ENCODE data around the gene CMTM3.
"Not testable (repeated sequence)": the region's sequence is repeated elsewhere in the genome, so short reads cannot be mapped to it uniquely, and the experiment has no call there.

The CMTM3 gene

DNA sequence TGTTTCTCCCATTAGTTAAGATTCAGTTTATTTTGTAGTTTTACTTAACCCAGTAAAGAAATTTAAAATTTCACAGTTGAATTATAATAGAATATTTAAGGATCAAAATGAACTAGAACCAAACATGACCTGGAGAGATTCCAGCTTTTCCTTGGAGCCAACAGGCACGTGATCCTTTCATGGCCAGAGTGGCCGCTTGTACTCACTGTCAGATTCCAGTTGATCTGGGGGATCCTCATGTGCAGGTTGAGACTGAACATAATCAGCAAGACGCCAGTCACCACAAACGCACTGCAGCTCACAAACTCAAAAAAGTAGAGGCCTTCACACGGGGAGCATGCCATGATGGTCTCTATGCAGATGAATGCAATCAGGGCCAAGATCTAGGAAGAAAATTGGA lies 31.7 kb downstream of the CMTM3 start:
- DNase-seq (ENCODE audit: low spot score): no peak

- DNase-seq (ENCODE audit: low spot score): no peak
Measured at GRCh38 chr16:66637806-66638205, 33.3 kb downstream of the CMTM3 start.

DNA sequence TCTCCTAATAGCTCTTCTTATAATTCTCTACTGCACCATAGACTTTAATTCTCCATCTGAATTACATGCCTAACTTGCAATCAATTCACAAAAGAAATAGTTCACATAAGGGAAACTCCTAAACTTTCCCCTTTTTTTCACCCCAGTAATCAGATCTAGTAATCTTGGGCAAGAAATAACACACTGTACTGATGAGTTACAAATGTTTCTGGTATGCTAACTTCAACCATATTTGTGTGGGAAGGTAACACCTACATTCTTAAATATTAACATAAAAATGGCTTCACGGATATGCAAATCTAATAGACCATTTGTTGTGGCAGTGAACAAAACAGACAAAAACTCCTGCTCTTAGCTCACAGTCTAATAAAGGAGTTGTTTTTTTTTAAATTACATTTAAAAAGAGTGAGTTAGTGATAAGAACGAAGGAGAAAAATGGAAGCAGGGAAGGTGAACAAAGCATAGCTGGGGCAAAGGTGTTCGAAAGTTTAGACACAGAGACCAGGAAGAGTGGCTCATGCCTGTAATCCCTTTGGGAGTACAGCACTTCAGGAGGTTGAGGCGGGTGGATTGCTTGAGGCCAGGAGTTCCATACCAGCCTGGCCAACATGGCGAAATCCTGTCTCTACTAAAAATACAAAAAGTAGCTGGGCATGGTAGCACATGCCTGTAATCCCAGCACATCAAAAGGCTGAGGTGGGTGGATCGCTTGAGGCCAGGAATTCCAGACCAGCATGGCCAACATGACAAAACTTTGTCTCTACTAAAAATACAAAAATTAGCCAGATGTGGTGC lies 34.8 kb downstream of the CMTM3 start:
- no peak for DNase-seq (ENCODE audit: low spot score)

- no peak for DNase-seq (ENCODE audit: low spot score)
Measured at GRCh38 chr16:66640724-66641314, 36.3 kb downstream of the CMTM3 start.

DNA sequence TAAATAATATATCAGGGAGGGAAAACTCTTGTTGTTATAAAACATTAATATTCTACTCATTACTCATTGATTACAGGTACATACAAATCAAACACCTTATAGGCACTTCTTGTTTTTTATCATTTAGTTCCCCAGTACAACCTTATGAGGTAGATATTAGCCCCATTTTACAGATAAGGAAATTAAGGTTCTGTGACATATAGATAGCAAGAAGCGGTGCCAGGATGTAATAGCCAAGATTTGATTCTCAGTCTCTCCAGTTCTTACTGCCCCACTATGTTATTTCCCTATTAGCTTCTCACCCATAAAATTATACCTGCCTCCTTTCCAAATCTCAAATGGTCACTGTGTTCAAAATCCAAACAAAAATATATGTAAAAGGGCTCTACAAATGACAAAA lies 36.9 kb downstream of the CMTM3 start:
- DNase-seq (ENCODE audit: low spot score): no peak

- DNase-seq (ENCODE audit: low spot score): no peak
Measured at GRCh38 chr16:66647866-66648265, 43.4 kb downstream of the CMTM3 start.

- DNase-seq (ENCODE audit: low spot score): no peak
Measured at GRCh38 chr16:66649167-66649566, 44.7 kb downstream of the CMTM3 start.

GRCh38 chr16:66649636-66650205 lies 45.2 kb downstream of the CMTM3 start:
- no peak for DNase-seq (ENCODE audit: low spot score)

- DNase-seq (ENCODE audit: low spot score): peak; percentile 83
Measured at GRCh38 chr16:66650707-66651473, 46.4 kb downstream of the CMTM3 start.

DNA sequence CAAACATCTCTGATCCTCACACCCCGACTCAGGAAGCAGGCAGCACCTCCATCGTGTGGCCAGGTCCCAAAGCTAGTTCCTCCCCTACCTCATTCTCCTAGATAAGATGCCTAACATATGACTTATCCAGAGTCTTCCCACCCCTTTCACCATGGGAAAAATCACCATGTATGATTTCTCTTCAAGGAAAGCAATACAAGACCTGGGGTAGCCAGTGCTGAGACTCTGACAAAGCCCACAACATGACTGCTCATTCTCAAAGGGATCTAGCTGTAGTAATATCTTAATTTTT lies 46.9 kb downstream of the CMTM3 start:
- no peak for DNase-seq (ENCODE audit: low spot score)

DNA sequence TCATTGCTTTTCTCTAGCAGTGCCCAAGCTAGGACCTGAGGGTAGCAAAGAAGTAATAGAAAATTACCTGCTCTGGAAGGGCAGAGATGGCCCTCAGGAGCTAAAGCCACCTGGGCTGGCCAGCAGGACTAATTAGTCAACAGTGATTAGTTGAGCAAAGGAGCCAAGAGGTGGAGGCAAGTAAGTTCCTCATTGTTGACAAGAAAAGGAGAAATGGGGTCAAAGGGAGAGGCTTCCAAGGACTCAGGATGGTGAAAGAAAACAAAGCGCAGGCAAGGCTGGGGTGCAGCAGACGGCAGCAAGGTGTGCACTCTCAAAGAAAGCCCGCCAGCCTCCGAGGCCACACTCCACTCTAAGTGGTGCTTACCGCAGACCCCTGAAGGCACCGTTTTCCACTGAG lies 47.5 kb downstream of the CMTM3 start:
- no peak for DNase-seq (ENCODE audit: low spot score)

GRCh38 chr16:66652661-66653360 lies 48.3 kb downstream of the CMTM3 start:
- DNase-seq (ENCODE audit: low spot score): no peak

DNA sequence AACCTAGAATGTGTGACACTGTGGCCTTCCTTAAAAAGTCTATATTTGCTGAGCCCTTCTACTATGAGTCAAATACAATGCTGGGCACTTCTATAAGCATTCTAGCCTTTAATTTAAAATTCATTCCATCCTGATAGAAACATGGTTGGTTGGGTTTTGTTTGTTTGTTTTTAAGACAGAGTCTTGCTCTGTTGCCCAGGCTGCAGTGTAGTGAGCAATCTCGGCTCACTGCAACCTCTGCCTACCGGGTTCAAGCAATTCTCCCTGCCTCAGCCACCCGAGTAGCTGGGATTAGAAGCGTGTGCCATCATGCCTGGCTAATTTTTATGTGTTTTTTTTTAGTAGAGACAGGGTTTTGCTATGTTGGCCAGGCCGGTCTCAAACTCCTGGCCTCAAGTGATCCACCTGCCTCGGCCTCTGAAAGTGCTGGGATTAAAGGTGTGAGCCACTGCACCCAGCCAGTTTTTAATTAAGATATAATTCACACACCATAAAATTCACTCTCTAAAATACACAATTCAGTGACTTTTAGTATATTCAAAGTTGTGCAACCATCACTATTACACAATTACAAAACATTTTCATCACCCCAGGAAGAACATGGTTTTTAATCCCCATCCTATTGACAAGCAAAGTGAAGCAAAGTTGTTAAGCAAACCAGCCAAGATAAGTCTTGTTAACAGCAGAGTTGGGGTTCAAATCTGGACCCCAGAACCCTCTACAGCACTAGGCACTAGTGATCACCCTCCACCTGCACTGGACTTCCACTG lies 49.3 kb downstream of the CMTM3 start:
- no peak for DNase-seq (ENCODE audit: low spot score)

GRCh38 chr16:66656547-66656946 lies 52.0 kb downstream of the CMTM3 start:
- no peak for DNase-seq (ENCODE audit: low spot score)

DNA sequence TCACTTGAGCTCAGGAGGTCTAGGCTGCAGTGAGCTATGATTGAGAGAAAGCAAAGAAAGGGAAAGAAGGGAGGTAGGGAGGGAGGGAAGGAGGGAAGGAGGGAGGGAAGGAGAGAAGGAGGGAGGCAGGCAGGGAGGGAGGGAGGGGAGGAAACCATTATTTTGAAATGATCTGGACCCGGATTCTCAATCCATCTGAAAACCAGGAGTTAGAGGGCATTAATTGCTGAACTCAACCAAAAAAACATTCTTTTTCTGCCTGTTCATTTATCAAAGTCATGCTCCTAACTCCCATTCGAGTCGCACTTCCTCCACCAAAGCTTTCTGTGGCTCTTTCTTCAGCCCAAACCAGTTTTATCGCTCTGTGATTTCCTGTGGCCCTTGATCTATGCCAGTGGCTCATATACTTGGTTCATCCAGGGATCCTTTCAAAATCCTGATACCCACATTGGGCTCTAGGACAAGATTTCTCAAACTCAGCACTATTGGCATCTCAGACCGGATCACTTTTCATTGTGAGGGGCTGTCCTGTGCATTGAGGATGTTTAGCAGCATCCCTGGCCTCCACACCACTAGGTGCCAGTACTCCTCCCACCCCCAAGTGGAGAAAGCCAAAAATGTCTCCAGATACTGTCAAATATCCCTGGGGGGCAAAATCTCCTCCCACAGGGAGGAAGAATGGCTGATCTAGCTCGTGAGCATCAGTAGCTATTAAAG lies 53.8 kb downstream of the CMTM3 start:
- no peak for DNase-seq (ENCODE audit: low spot score)

DNA sequence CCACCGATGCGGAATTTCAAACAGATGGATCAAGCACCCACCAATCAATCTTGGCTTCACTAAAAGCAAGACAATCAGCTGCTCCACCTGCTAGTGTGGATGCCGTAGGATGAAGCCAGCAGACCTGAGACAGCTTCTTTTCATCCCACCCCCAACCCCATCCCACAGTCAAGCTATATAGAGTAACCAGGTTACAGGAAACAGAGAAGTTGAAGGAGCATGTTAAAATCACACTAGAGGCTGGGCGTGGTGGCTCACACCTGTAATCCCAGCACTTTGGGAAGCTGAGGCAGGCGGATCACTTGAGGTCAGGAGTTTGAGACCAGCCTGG lies 54.3 kb downstream of the CMTM3 start:
- no peak for DNase-seq (ENCODE audit: low spot score)

GRCh38 chr16:66660422-66661209 lies 56.1 kb downstream of the CMTM3 start:
- DNase-seq (ENCODE audit: low spot score): no peak

GRCh38 chr16:66661210-66661560 lies 56.7 kb downstream of the CMTM3 start:
- no peak for DNase-seq (ENCODE audit: low spot score)

- DNase-seq (ENCODE audit: low spot score): not testable (repeated sequence)
Measured at GRCh38 chr16:66661671-66662346, 57.3 kb downstream of the CMTM3 start.

Measured in RKO (cell line).